HEK293 (cell line): ENCODE measurements around the gene DAAM1.

Experiments
- CTCF ChIP-seq: fragments of 450-650 bp; formaldehyde crosslinking; IDR thresholded peaks from 2 replicates; pipeline ENCODE4 v1.5.1; 2016; ENCODE audit warnings: missing biosample characterization, missing genetic modification characterization
- GFI1B ChIP-seq: fragments of 450-650 bp; formaldehyde crosslinking; IDR thresholded peaks from 2 replicates; pipeline ENCODE4 v1.5.1; 2016; ENCODE audit warnings: missing biosample characterization, missing genetic modification characterization
- ZBTB8A ChIP-seq: fragments of 450-650 bp; formaldehyde crosslinking; IDR thresholded peaks from 2 replicates; pipeline ENCODE4 v1.5.1; 2016; ENCODE audit warnings: missing biosample characterization, missing genetic modification characterization

DNA sequence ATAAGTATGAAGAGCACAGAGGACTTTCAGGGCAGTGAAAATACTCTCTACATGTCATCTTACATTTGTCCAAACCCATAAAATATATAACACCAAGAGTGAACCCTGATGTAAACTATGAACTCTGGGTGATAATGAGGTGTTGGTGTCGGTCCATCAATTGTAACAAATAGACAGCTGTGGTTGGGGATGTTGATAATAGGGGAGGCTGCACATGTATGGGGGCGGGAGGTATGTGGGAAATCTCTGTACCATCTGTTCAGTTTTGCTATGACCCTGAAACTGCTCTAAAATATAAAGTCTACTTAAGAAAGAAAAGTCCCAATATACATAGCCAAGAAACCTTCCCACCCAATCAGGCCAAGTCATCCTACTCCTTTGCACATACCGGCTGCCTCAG lies 188.2 kb downstream of the DAAM1 start:
- TF ChIP-seq CTCF (tag by site-specific recombination) (no peak), GFI1B (tag by site-specific recombination) (no peak), ZBTB8A (tag by site-specific recombination) (no peak)
